Suprapubic skin (tissue), 3 donors: ENCODE data around the gene CRCP.

ENCODE experiments used
- CTCF ChIP-seq, 2 donors: fragments of 200-600 bp in 1 of 2; fragments of 450-650 bp in 1 of 2; sonication (generic) in 1 of 2; IDR thresholded peaks; one replicate each; pipeline ENCODE4 v1.5.1; 2016 to 2019; ENCODE audit warnings: antibody characterized with exemption in 2 of 2, mild to moderate bottlenecking in 1 of 2, moderate library complexity in 1 of 2
- EP300 ChIP-seq: sonication (generic); formaldehyde crosslinking; IDR thresholded peaks from one replicate; pipeline ENCODE4 v1.6.1; 2017; ENCODE audit warnings: antibody characterized with exemption

- no peak for TF ChIP-seq CTCF (IDR thresholded peaks at IDR 0.05)
- no peak for TF ChIP-seq EP300
These were observed 35.8 kb downstream of the CRCP start for GRCh38 chr7:66150471-66150870.
